ENCODE measurements around the gene CD6. TPM values are rescaled to one million over a fixed set of nuclear protein-coding genes. Genes with fewer than 3 reads are reported as not detected.

Gene CD6
- total RNA-seq, 1 donor from 2014 or later: 0.33 TPM

GRCh38 chr11:61048368-61049062, 77.0 kb downstream of the CD6 start:
- no peak for TF ChIP-seq CTCF (IDR thresholded peaks at IDR 0.05; ENCODE audit: unreplicated experiment)
- no peak for DNase-seq (ENCODE audit: low spot score)
- H3K36me3 Mint-ChIP-seq (ENCODE audit: low read depth, unreplicated experiment): no peaks in the 10 kb centered on the region
- peaks cover 3% of the 10 kb centered on the region for H3K27me3 Mint-ChIP-seq (ENCODE audit: unreplicated experiment)
- no peaks in the 10 kb centered on the region for H3K9me3 Mint-ChIP-seq (ENCODE audit: unreplicated experiment)
- H3K27ac Mint-ChIP-seq (ENCODE audit: unreplicated experiment): no peak overlapping the region
- H3K4me3 Mint-ChIP-seq (ENCODE audit: unreplicated experiment): no peak overlapping the region
- peaks cover 12% of the 10 kb centered on the region for H3K4me1 Mint-ChIP-seq (ENCODE audit: unreplicated experiment)

GRCh38 chr11:61049063-61049377, 77.5 kb downstream of the CD6 start:
- TF ChIP-seq CTCF (IDR thresholded peaks at IDR 0.05; ENCODE audit: unreplicated experiment): no peak
- H3K9me3 Mint-ChIP-seq (ENCODE audit: unreplicated experiment): no peaks in the 10 kb centered on the region
- no peak for DNase-seq (ENCODE audit: low spot score)
- H3K4me1 Mint-ChIP-seq (ENCODE audit: unreplicated experiment): peaks cover 15% of the 10 kb centered on the region
- no peak overlapping the region for H3K27ac Mint-ChIP-seq (ENCODE audit: unreplicated experiment)
- H3K36me3 Mint-ChIP-seq (ENCODE audit: low read depth, unreplicated experiment): no peaks in the 10 kb centered on the region
- no peak overlapping the region for H3K4me3 Mint-ChIP-seq (ENCODE audit: unreplicated experiment)
- peaks cover 3% of the 10 kb centered on the region for H3K27me3 Mint-ChIP-seq (ENCODE audit: unreplicated experiment)

- Mint-ChIP-seq H3K27me3 (ENCODE audit: unreplicated experiment) (peaks cover 3% of the 10 kb centered on the region), H3K9me3 (ENCODE audit: unreplicated experiment) (no peaks in the 10 kb centered on the region), H3K4me3 (ENCODE audit: unreplicated experiment) (no peak overlapping the region), H3K4me1 (ENCODE audit: unreplicated experiment) (peaks cover 15% of the 10 kb centered on the region), H3K27ac (ENCODE audit: unreplicated experiment) (no peak overlapping the region), H3K36me3 (ENCODE audit: low read depth, unreplicated experiment) (no peaks in the 10 kb centered on the region)
- TF ChIP-seq CTCF (IDR thresholded peaks at IDR 0.05; ENCODE audit: unreplicated experiment): no peak
- no peak for DNase-seq (ENCODE audit: low spot score)
Measured at GRCh38 chr11:61049859-61050258, 78.4 kb downstream of the CD6 start.

- Mint-ChIP-seq H3K27ac (ENCODE audit: unreplicated experiment) (no peak overlapping the region), H3K36me3 (ENCODE audit: low read depth, unreplicated experiment) (no peaks in the 10 kb centered on the region), H3K27me3 (ENCODE audit: unreplicated experiment) (peaks cover 2% of the 10 kb centered on the region), H3K4me3 (ENCODE audit: unreplicated experiment) (no peak overlapping the region), H3K4me1 (ENCODE audit: unreplicated experiment) (peaks cover 15% of the 10 kb centered on the region), H3K9me3 (ENCODE audit: unreplicated experiment) (no peaks in the 10 kb centered on the region)
- no peak for DNase-seq (ENCODE audit: low spot score)
- no peak for TF ChIP-seq CTCF (IDR thresholded peaks at IDR 0.05; ENCODE audit: unreplicated experiment)
Measured at GRCh38 chr11:61052182-61052972, 80.9 kb downstream of the CD6 start.

- H3K36me3 Mint-ChIP-seq (ENCODE audit: low read depth, unreplicated experiment): no peaks in the 10 kb centered on the region
- H3K27ac Mint-ChIP-seq (ENCODE audit: unreplicated experiment): no peak overlapping the region
- DNase-seq (ENCODE audit: low spot score): no peak
- H3K27me3 Mint-ChIP-seq (ENCODE audit: unreplicated experiment): peaks cover 2% of the 10 kb centered on the region
- H3K4me3 Mint-ChIP-seq (ENCODE audit: unreplicated experiment): no peak overlapping the region
- TF ChIP-seq CTCF (IDR thresholded peaks at IDR 0.05; ENCODE audit: unreplicated experiment): no peak
- H3K9me3 Mint-ChIP-seq (ENCODE audit: unreplicated experiment): no peaks in the 10 kb centered on the region
- H3K4me1 Mint-ChIP-seq (ENCODE audit: unreplicated experiment): peaks cover 15% of the 10 kb centered on the region
Measured at GRCh38 chr11:61053191-61053590, 81.7 kb downstream of the CD6 start.
